ENCODE data around the gene RPA1. TPM values are rescaled to one million over a fixed set of nuclear protein-coding genes. Genes with fewer than 3 reads are reported as not detected.

The RPA1 gene
- total RNA-seq, 2 experiments from 2014 or later: 245 to 252 TPM

GRCh38 chr17:1909985-1910384 lies 80.2 kb downstream of the RPA1 start:
- POLR2A ChIA-PET: interaction anchor here (0.6 kb wide), 1 partner anchor 180 kb away, joined by 3 read pairs; no protein-coding TSS in a partner anchor
- DNase-seq (no peak), ATAC-seq (ENCODE audit: low read depth) (no peak)
- no peak overlapping the region for H3K4me3 Mint-ChIP-seq
- peaks cover 51% of the 10 kb centered on the region for H3K27me3 Mint-ChIP-seq
- no peaks in the 10 kb centered on the region for H3K36me3 Mint-ChIP-seq
- H3K4me1 Mint-ChIP-seq: peaks cover 1% of the 10 kb centered on the region
- H3K27ac Mint-ChIP-seq: no peak overlapping the region
- no peaks in the 10 kb centered on the region for H3K9me3 Mint-ChIP-seq

GRCh38 chr17:1912146-1912545 lies 82.3 kb downstream of the RPA1 start:
- POLR2A ChIA-PET: interaction anchor here (0.6 kb wide), 1 partner anchor 91 kb away, joined by 3 read pairs; no protein-coding TSS in a partner anchor

GRCh38 chr17:1913702-1914101 lies 83.9 kb downstream of the RPA1 start:
- no peaks in the 10 kb centered on the region for H3K4me1 Mint-ChIP-seq
- DNase-seq: no peak
- H3K36me3 Mint-ChIP-seq: no peaks in the 10 kb centered on the region
- H3K9me3 Mint-ChIP-seq: no peaks in the 10 kb centered on the region
- H3K4me3 Mint-ChIP-seq: no peak overlapping the region
- H3K27me3 Mint-ChIP-seq: peaks cover 22% of the 10 kb centered on the region
- no peak for ATAC-seq (ENCODE audit: low read depth)
- no peak overlapping the region for H3K27ac Mint-ChIP-seq
- POLR2A ChIA-PET: no interaction called here

More at GRCh38 chr17:1912146-1912545, 82.3 kb downstream of the RPA1 start:
- DNase-seq (no peak), ATAC-seq (ENCODE audit: low read depth) (no peak)
- no peak overlapping the region for H3K27ac Mint-ChIP-seq
- H3K27me3 Mint-ChIP-seq: peaks cover 35% of the 10 kb centered on the region
- H3K9me3 Mint-ChIP-seq: no peaks in the 10 kb centered on the region
- H3K4me1 Mint-ChIP-seq: peaks cover 1% of the 10 kb centered on the region
- no peaks in the 10 kb centered on the region for H3K36me3 Mint-ChIP-seq
- no peak overlapping the region for H3K4me3 Mint-ChIP-seq

- POLR2A ChIA-PET: no interaction called here
- H3K4me3 Mint-ChIP-seq: no peak overlapping the region
- DNase-seq (no peak), ATAC-seq (ENCODE audit: low read depth) (no peak)
- peaks cover 14% of the 10 kb centered on the region for H3K27me3 Mint-ChIP-seq
- no peaks in the 10 kb centered on the region for H3K36me3 Mint-ChIP-seq
- no peaks in the 10 kb centered on the region for H3K4me1 Mint-ChIP-seq
- no peaks in the 10 kb centered on the region for H3K9me3 Mint-ChIP-seq
- H3K27ac Mint-ChIP-seq: no peak overlapping the region
Measured at GRCh38 chr17:1914661-1915083, 84.9 kb downstream of the RPA1 start.

GRCh38 chr17:1915889-1916288 lies 86.1 kb downstream of the RPA1 start:
- no peak for DNase-seq
- ATAC-seq (ENCODE audit: low read depth): no peak
- Mint-ChIP-seq H3K36me3 (no peaks in the 10 kb centered on the region), H3K27ac (no peak overlapping the region), H3K4me3 (no peak overlapping the region), H3K9me3 (no peaks in the 10 kb centered on the region), H3K4me1 (no peaks in the 10 kb centered on the region), H3K27me3 (peaks cover 11% of the 10 kb centered on the region)
- POLR2A ChIA-PET: no interaction called here

GRCh38 chr17:1916316-1916715 lies 86.5 kb downstream of the RPA1 start:
- no peak overlapping the region for H3K4me3 Mint-ChIP-seq
- H3K36me3 Mint-ChIP-seq: no peaks in the 10 kb centered on the region
- DNase-seq (no peak), ATAC-seq (ENCODE audit: low read depth) (no peak)
- POLR2A ChIA-PET: no interaction called here
- H3K27me3 Mint-ChIP-seq: peaks cover 7% of the 10 kb centered on the region
- H3K27ac Mint-ChIP-seq: no peak overlapping the region
- no peaks in the 10 kb centered on the region for H3K4me1 Mint-ChIP-seq
- H3K9me3 Mint-ChIP-seq: no peaks in the 10 kb centered on the region

GRCh38 chr17:1916963-1917715 lies 87.3 kb downstream of the RPA1 start:
- no peaks in the 10 kb centered on the region for H3K9me3 Mint-ChIP-seq

GRCh38 chr17:1918346-1919162 lies 88.7 kb downstream of the RPA1 start:
- Mint-ChIP-seq H3K9me3 (no peaks in the 10 kb centered on the region), H3K4me3 (no peak overlapping the region), H3K4me1 (no peaks in the 10 kb centered on the region), H3K27ac (no peak overlapping the region), H3K27me3 (peaks cover 8% of the 10 kb centered on the region), H3K36me3 (no peaks in the 10 kb centered on the region)
- POLR2A ChIA-PET: no interaction called here
- DNase-seq (no peak), ATAC-seq (ENCODE audit: low read depth) (no peak)

More at GRCh38 chr17:1916963-1917715, 87.3 kb downstream of the RPA1 start:
- DNase-seq: no peak
- H3K36me3 Mint-ChIP-seq: no peaks in the 10 kb centered on the region
- no peaks in the 10 kb centered on the region for H3K4me1 Mint-ChIP-seq
- POLR2A ChIA-PET: interaction anchor here (0.5 kb wide), 1 partner anchor 16 kb away, joined by 3 read pairs; no protein-coding TSS in a partner anchor
- no peak for ATAC-seq (ENCODE audit: low read depth)
- no peak overlapping the region for H3K27ac Mint-ChIP-seq
- H3K27me3 Mint-ChIP-seq: peaks cover 7% of the 10 kb centered on the region
- no peak overlapping the region for H3K4me3 Mint-ChIP-seq

- Mint-ChIP-seq H3K27me3 (peaks cover 8% of the 10 kb centered on the region), H3K27ac (no peak overlapping the region), H3K4me1 (no peaks in the 10 kb centered on the region), H3K4me3 (no peak overlapping the region), H3K36me3 (no peaks in the 10 kb centered on the region), H3K9me3 (no peaks in the 10 kb centered on the region)
- POLR2A ChIA-PET: interaction anchor here (0.7 kb wide), 1 partner anchor 80 kb away, joined by 3 read pairs; no protein-coding TSS in a partner anchor
- ATAC-seq (ENCODE audit: low read depth): no peak
- no peak for DNase-seq
Measured at GRCh38 chr17:1919201-1919600, 89.4 kb downstream of the RPA1 start.

GRCh38 chr17:1920948-1921351 lies 91.1 kb downstream of the RPA1 start:
- Mint-ChIP-seq H3K4me1 (no peaks in the 10 kb centered on the region), H3K4me3 (no peak overlapping the region), H3K27me3 (peaks cover 5% of the 10 kb centered on the region), H3K9me3 (no peaks in the 10 kb centered on the region), H3K36me3 (no peaks in the 10 kb centered on the region), H3K27ac (no peak overlapping the region)
- DNase-seq: no peak
- POLR2A ChIA-PET: no interaction called here
- ATAC-seq (ENCODE audit: low read depth): no peak

- DNase-seq: no peak
- H3K27ac Mint-ChIP-seq: no peak overlapping the region
- POLR2A ChIA-PET: no interaction called here
- no peak for ATAC-seq (ENCODE audit: low read depth)
- no peaks in the 10 kb centered on the region for H3K4me1 Mint-ChIP-seq
- H3K9me3 Mint-ChIP-seq: no peaks in the 10 kb centered on the region
- H3K4me3 Mint-ChIP-seq: no peak overlapping the region
- no peaks in the 10 kb centered on the region for H3K27me3 Mint-ChIP-seq
- H3K36me3 Mint-ChIP-seq: no peaks in the 10 kb centered on the region
Measured at GRCh38 chr17:1928976-1929375, 99.2 kb downstream of the RPA1 start.

- H3K4me1 Mint-ChIP-seq: no peaks in the 10 kb centered on the region
- no peak overlapping the region for H3K27ac Mint-ChIP-seq
- no peak for DNase-seq
- H3K9me3 Mint-ChIP-seq: no peaks in the 10 kb centered on the region
- no peaks in the 10 kb centered on the region for H3K36me3 Mint-ChIP-seq
- no peak for ATAC-seq (ENCODE audit: low read depth)
- H3K4me3 Mint-ChIP-seq: no peak overlapping the region
- no peaks in the 10 kb centered on the region for H3K27me3 Mint-ChIP-seq
- POLR2A ChIA-PET: no interaction called here
Measured at GRCh38 chr17:1930337-1930645, 100.5 kb downstream of the RPA1 start.

GRCh38 chr17:1931844-1932579 lies 102.2 kb downstream of the RPA1 start:
- Mint-ChIP-seq H3K9me3 (no peaks in the 10 kb centered on the region), H3K4me3 (no peak overlapping the region), H3K4me1 (no peaks in the 10 kb centered on the region), H3K36me3 (no peaks in the 10 kb centered on the region), H3K27me3 (no peaks in the 10 kb centered on the region), H3K27ac (no peak overlapping the region)
- DNase-seq: no peak
- POLR2A ChIA-PET: no interaction called here
- no peak for ATAC-seq (ENCODE audit: low read depth)
